ENCODE data around the gene RASGRP4. TPM values are rescaled to one million over a fixed set of nuclear protein-coding genes. Genes with fewer than 3 reads are reported as not detected.

RASGRP4 gene
- total RNA-seq, 1 donor from 2014 or later, result 8.1 TPM

- H3K4me1 Mint-ChIP-seq (ENCODE audit: unreplicated experiment), result no peaks in the 10 kb centered on the region
- H3K36me3 Mint-ChIP-seq (ENCODE audit: low read depth, unreplicated experiment), result peaks cover 4% of the 10 kb centered on the region
- H3K9me3 Mint-ChIP-seq (ENCODE audit: unreplicated experiment), result no peaks in the 10 kb centered on the region
- H3K27ac Mint-ChIP-seq (ENCODE audit: unreplicated experiment), result no peak overlapping the region
- no peak overlapping the region for H3K4me3 Mint-ChIP-seq (ENCODE audit: unreplicated experiment)
- TF ChIP-seq, protein P1, sequence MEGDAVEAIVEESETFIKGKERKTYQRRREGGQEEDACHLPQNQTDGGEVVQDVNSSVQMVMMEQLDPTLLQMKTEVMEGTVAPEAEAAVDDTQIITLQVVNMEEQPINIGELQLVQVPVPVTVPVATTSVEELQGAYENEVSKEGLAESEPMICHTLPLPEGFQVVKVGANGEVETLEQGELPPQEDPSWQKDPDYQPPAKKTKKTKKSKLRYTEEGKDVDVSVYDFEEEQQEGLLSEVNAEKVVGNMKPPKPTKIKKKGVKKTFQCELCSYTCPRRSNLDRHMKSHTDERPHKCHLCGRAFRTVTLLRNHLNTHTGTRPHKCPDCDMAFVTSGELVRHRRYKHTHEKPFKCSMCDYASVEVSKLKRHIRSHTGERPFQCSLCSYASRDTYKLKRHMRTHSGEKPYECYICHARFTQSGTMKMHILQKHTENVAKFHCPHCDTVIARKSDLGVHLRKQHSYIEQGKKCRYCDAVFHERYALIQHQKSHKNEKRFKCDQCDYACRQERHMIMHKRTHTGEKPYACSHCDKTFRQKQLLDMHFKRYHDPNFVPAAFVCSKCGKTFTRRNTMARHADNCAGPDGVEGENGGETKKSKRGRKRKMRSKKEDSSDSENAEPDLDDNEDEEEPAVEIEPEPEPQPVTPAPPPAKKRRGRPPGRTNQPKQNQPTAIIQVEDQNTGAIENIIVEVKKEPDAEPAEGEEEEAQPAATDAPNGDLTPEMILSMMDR (IDR thresholded peaks at IDR 0.05; ENCODE audit: unreplicated experiment), result no peak
- DNase-seq (ENCODE audit: low spot score), result no peak
- peaks cover 9% of the 10 kb centered on the region for H3K27me3 Mint-ChIP-seq (ENCODE audit: unreplicated experiment)
Measured at GRCh38 chr19:38463365-38463764, 37.3 kb upstream of the RASGRP4 start.

DNA sequence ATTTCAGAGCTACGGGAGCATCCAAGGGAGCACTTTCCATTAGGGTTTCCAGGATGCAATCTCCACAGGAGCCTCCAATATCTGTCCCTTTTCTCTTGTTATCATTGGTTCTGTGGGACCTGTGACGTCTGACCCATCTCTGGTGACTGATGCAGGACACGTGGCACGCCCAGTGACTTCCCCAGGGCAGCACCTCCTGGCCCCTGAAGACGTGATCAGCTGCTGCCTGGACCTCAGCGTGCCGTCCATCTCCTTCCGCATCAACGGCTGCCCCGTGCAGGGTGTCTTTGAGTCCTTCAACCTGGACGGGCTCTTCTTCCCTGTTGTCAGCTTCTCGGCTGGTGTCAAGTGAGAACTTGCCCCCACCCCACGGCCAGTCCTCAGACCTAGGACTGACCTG lies 33.0 kb upstream of the RASGRP4 start:
- Mint-ChIP-seq H3K27me3 (ENCODE audit: unreplicated experiment) (peaks cover 6% of the 10 kb centered on the region), H3K4me3 (ENCODE audit: unreplicated experiment) (no peak overlapping the region), H3K27ac (ENCODE audit: unreplicated experiment) (no peak overlapping the region), H3K36me3 (ENCODE audit: low read depth, unreplicated experiment) (peaks cover 7% of the 10 kb centered on the region), H3K4me1 (ENCODE audit: unreplicated experiment) (no peaks in the 10 kb centered on the region), H3K9me3 (ENCODE audit: unreplicated experiment) (no peaks in the 10 kb centered on the region)
- TF ChIP-seq, protein P1 (IDR thresholded peaks at IDR 0.05; ENCODE audit: unreplicated experiment), result no peak
- DNase-seq (ENCODE audit: low spot score), result no peak

DNA sequence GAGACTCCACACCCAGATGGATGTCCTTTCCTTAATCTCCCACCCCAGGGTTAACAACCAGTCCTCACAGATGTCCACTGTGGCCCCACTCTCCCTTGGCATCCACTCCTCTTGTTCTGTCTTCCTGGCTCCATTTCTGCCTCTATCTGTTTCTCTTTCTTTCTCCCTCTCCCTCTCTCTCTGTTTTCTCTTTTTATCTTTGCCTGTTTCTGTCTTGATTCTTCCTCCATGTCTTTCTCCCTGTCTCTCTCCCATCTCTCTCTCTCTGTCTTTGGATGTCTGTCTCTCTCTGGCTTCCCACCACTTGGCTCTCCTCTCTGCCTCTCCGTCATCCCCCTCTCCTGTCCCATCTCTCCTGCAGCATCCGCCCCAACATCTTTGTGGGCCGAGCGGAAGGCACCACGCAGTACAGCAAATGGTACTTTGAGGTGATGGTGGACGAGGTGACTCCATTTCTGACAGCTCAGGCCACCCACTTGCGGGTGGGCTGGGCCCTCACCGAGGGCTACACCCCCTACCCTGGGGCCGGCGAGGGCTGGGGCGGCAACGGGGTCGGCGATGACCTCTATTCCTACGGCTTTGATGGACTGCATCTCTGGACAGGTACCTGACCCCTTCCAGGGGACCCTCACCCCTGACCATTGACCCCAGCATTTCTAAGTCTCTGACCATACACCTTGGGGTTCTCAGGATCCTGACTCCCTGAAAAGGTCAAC lies 31.8 kb upstream of the RASGRP4 start:
- no peaks in the 10 kb centered on the region for H3K4me1 Mint-ChIP-seq (ENCODE audit: unreplicated experiment)
- peaks cover 6% of the 10 kb centered on the region for H3K27me3 Mint-ChIP-seq (ENCODE audit: unreplicated experiment)
- DNase-seq (ENCODE audit: low spot score), result no peak
- no peak overlapping the region for H3K4me3 Mint-ChIP-seq (ENCODE audit: unreplicated experiment)
- no peaks in the 10 kb centered on the region for H3K9me3 Mint-ChIP-seq (ENCODE audit: unreplicated experiment)
- peak overlapping the region; percentile 48 for H3K27ac Mint-ChIP-seq (ENCODE audit: unreplicated experiment)
- TF ChIP-seq, protein P1 (IDR thresholded peaks at IDR 0.05; ENCODE audit: unreplicated experiment), result no peak
- peaks cover 7% of the 10 kb centered on the region for H3K36me3 Mint-ChIP-seq (ENCODE audit: low read depth, unreplicated experiment)

- Mint-ChIP-seq H3K27me3 (ENCODE audit: unreplicated experiment) (peaks cover 9% of the 10 kb centered on the region), H3K9me3 (ENCODE audit: unreplicated experiment) (no peaks in the 10 kb centered on the region), H3K4me3 (ENCODE audit: unreplicated experiment) (no peak overlapping the region), H3K36me3 (ENCODE audit: low read depth, unreplicated experiment) (peaks cover 7% of the 10 kb centered on the region), H3K4me1 (ENCODE audit: unreplicated experiment) (no peaks in the 10 kb centered on the region), H3K27ac (ENCODE audit: unreplicated experiment) (no peak overlapping the region)
- no peak for DNase-seq (ENCODE audit: low spot score)
- TF ChIP-seq, protein P1 (IDR thresholded peaks at IDR 0.05; ENCODE audit: unreplicated experiment), result no peak
Measured at GRCh38 chr19:38457202-38457601, 31.2 kb upstream of the RASGRP4 start.

DNA sequence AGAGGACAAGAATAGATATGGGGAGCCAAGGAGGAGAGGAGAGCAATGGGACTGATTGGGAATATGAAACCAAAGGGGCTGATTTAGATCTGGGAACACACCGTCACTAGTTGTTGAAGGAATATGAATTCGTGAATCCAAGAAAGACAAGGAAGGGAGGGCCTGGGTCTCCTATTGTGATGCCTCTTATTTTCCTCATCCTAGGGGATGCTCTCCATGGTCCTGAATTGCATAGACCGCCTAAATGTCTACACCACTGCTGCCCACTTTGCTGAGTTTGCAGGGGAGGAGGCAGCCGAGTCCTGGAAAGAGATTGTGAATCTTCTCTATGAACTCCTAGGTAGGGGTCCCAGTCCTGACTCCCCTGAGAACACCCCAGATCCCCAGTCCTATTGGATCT lies 29.0 kb upstream of the RASGRP4 start:
- Mint-ChIP-seq H3K4me3 (ENCODE audit: unreplicated experiment) (no peak overlapping the region), H3K36me3 (ENCODE audit: low read depth, unreplicated experiment) (peaks cover 11% of the 10 kb centered on the region), H3K27me3 (ENCODE audit: unreplicated experiment) (peaks cover 12% of the 10 kb centered on the region), H3K4me1 (ENCODE audit: unreplicated experiment) (no peaks in the 10 kb centered on the region), H3K9me3 (ENCODE audit: unreplicated experiment) (no peaks in the 10 kb centered on the region), H3K27ac (ENCODE audit: unreplicated experiment) (no peak overlapping the region)
- DNase-seq (ENCODE audit: low spot score), result peak; percentile 44
- TF ChIP-seq, protein P1 (IDR thresholded peaks at IDR 0.05; ENCODE audit: unreplicated experiment), result no peak
